Effector memory CD4-positive, alpha-beta T cell (primary cell): ENCODE data around the gene MYADML2.

Experiments
- DNase-seq, 3 donors: peaks; one replicate each; pipeline ENCODE4 v3.0.0-alpha.2; 2020
- H3K27ac ChIP-seq: 2 replicates; pipeline ENCODE4 v1.7.0; 2013; ENCODE audit warnings: mild to moderate bottlenecking, low read length, moderate library complexity; ENCODE audit not compliant: insufficient read depth, poor library complexity, severe bottlenecking
- H3K27me3 ChIP-seq: replicated peaks from 2 replicates; pipeline ENCODE4 v1.7.0; 2013; ENCODE audit warnings: mild to moderate bottlenecking, low read length; ENCODE audit not compliant: insufficient read depth, control insufficient read depth, poor library complexity, severe bottlenecking
- H3K36me3 ChIP-seq: 2 replicates; pipeline ENCODE4 v1.7.0; 2013; ENCODE audit warnings: mild to moderate bottlenecking, low read length, moderate library complexity; ENCODE audit not compliant: control insufficient read depth, insufficient read depth
- H3K4me1 ChIP-seq: 2 replicates; pipeline ENCODE4 v1.7.0; 2013; ENCODE audit warnings: low read length, mild to moderate bottlenecking; ENCODE audit not compliant: control insufficient read depth, insufficient read depth, poor library complexity, severe bottlenecking
- H3K4me3 ChIP-seq: 2 replicates; pipeline ENCODE4 v1.7.0; 2013; ENCODE audit warnings: low read length, low read depth, mild to moderate bottlenecking; ENCODE audit not compliant: insufficient read depth, poor library complexity, severe bottlenecking
- H3K9me3 ChIP-seq: 2 replicates; pipeline ENCODE4 v1.7.0; 2013; ENCODE audit warnings: mild to moderate bottlenecking, low read length, moderate library complexity; ENCODE audit not compliant: control insufficient read depth

The MYADML2 gene

DNA sequence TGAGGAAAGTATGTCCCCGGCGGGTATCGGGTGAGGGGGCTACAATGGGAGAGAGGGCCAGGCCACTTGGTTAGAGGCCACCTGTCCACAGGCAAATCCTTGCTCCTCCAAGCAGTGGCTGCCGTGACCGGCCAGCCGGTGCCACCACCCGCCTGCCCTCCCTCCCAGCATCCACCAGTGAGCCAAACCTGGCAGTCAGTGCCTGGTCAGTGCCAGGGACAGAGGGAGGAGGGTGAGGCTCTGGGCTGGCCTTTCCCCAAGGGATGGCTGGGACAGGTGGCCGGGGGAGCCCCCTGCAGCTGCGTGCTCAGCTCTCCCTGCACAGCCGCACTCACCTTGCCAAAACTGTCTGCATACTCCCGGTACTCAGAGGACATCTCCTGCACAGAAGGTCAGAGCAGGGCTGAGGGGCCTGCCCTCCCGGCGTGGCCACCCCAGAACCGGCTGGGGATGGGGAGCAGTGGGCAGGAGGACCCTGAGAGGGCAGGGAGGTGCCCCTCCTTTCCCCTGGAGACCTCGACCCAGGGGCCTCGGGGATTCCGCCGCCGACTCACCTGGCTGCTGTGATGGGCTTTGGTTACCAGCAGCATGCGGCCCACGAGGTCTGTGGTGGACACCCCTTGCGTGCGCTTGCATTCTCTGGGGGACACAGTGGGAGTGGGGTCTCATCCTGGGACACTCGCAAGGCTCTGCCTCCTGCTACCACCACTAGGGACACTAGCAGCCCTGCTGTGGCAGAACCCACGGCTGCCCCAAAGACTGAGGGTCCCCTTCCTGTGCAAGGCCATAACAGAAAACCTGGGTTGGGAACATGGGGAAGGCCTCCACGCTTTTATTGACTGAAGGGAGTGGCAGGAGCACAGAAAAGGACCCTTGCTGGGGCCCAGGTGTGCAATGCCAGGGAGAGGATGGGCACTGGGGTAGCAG is 39.6 kb downstream of the MYADML2 start:
- Histone ChIP-seq H3K27me3 (no peaks in the 10 kb centered on the region), H3K9me3 (no peaks in the 10 kb centered on the region), H3K36me3 (peaks cover 28% of the 10 kb centered on the region), H3K4me3 (no peak overlapping the region), H3K4me1 (peaks cover 17% of the 10 kb centered on the region), H3K27ac (no peak overlapping the region)
- DNase-seq = no peak

DNA sequence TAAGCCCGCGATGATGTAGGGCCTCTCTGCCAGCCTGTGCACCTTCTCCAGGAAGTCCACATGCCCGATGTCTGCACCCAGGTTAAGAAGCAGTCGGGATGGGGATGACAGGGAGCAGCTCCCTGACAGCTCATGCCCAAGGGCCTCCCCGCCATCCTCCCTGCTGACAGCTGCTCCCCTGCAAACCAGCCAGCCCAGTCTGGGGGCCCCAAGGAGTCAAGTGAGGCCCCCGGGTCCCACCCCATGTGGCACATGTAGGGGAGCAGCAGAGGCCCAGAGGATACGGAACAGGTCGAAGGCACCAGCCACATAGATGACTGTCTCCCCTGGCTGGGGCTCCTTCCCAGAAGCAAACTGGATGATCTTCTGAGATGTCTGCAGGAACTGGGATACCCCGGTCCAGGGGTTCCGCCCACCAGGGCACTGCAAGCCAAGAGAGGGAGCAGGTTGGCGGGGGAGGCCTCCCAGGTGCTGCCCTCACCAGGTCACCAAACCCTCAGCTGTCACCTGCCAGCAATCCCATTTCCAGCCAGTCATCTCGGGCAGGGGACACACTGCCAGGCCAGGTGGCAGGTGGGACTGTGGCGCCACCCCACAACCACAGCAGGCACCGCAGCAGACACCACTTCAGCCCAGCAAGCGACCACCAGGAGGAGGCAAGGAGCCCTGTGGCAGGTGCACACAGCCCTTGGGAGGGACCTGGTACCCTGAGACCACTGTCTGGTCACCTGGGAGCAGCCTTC is 40.4 kb downstream of the MYADML2 start:
- H3K4me3 ChIP-seq = no peak overlapping the region
- H3K27me3 ChIP-seq = peaks cover 2% of the 10 kb centered on the region
- H3K9me3 ChIP-seq = no peaks in the 10 kb centered on the region
- no peak for DNase-seq
- peaks cover 21% of the 10 kb centered on the region for H3K36me3 ChIP-seq
- no peak overlapping the region for H3K27ac ChIP-seq
- H3K4me1 ChIP-seq = peaks cover 22% of the 10 kb centered on the region

DNA sequence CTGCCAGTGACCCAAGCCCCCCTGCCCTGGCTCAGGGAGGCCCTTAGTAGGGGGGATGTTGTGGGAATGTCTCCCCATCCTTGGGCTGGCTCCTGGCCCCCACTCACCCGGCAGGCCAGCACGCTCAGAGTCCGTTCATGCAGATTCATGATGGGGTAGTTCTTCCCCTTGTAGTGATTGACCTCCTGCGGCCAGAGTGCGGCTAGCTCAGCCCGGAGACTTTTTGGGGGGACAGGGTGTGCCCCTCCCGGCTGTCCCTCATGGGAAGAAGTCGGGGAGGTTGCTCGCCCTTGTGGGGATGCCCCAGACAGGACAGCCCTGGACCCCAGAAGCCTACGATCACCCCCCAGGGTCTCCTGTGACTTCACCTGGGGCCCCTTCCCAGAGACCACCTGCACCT is 41.0 kb downstream of the MYADML2 start:
- no peak for DNase-seq
- no peak overlapping the region for H3K4me3 ChIP-seq
- H3K4me1 ChIP-seq = peaks cover 22% of the 10 kb centered on the region
- peaks cover 9% of the 10 kb centered on the region for H3K27me3 ChIP-seq
- H3K9me3 ChIP-seq = no peaks in the 10 kb centered on the region
- H3K36me3 ChIP-seq = peaks cover 21% of the 10 kb centered on the region
- no peak overlapping the region for H3K27ac ChIP-seq

- Histone ChIP-seq H3K27me3 (peaks cover 10% of the 10 kb centered on the region), H3K36me3 (peaks cover 22% of the 10 kb centered on the region), H3K4me1 (peaks cover 18% of the 10 kb centered on the region), H3K4me3 (no peak overlapping the region), H3K9me3 (no peaks in the 10 kb centered on the region), H3K27ac (no peak overlapping the region)
- DNase-seq = no peak
These were observed 41.6 kb downstream of the MYADML2 start for GRCh38 chr17:81905424-81905875.

DNA sequence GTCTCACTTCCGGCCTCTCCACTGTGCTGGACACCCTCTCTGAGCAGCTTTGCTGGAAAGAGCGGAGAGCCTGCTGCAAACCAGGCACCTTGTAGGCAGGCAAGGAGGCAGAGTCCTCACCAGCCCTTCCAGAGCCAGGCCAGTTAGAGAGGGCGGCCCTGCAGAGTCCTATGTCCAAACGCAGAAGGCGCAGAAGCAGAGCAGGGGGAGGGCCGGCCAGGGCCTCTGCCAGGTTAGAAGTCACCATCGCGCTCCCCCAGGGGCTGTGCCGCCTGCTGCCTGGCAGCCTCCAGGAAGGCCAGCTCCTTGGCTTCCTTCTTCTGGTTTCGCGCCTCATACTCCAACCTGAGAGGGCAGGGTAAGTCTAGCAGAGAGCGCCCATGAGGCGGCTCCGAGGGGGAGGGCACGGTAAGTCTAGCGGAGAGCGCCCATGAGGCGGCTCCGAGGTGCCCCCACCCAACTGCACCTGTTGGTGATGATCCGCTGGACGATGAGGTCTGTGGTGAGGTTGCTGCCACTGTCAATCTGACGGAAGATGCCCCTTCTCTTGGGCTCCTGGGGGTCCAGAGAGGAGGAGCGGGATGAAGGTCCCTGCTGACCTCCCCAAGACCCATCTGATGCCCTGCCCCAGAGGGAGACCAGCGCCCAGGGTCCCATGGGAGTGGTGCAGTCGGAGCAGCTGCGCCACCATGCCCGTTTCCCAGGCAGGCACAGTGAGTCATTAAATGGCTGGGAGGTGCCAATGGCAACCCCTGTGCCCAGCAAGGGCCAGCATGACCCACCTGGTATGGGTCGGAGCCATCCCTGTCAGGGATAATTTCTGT is 42.2 kb downstream of the MYADML2 start:
- Histone ChIP-seq H3K27ac (no peak overlapping the region), H3K27me3 (peaks cover 10% of the 10 kb centered on the region), H3K9me3 (no peaks in the 10 kb centered on the region), H3K36me3 (peaks cover 28% of the 10 kb centered on the region), H3K4me3 (no peak overlapping the region), H3K4me1 (peaks cover 14% of the 10 kb centered on the region)
- DNase-seq = no peak

DNA sequence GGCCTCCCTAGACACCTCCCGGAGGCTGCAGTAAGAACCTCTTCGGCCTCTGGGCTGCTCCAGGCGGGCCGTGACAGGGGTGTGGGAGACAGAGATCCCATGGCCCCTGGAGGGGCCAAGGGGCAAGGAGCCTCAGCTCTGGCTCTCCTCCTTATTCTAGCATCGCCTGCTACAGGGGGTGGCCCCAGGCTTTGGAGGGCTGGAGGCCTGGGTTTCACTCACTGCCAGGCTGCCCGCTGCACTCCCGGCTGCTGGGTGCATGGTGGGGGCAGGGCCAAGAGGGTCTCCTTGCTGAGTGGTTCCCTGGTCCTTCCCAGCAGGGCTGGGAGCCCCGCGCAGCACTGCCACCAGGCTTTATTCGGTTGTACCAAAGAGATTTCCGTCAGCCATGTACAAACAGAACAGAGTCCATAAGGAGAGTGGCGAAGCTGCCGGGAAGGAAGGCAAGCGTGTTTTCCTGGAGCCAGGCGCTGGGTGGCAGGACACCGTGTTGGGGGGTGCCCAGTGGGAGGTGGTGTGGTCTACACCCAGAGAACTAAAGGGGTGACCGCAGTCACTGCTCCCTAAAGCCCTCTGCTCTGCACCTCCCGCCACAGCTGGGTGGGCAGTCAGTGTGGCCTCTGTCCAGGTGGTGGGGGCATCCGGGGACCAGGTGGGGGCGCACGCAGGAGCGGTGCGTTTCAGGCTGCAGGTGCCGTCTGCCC is 43.0 kb downstream of the MYADML2 start:
- H3K36me3 ChIP-seq = peaks cover 33% of the 10 kb centered on the region

DNA sequence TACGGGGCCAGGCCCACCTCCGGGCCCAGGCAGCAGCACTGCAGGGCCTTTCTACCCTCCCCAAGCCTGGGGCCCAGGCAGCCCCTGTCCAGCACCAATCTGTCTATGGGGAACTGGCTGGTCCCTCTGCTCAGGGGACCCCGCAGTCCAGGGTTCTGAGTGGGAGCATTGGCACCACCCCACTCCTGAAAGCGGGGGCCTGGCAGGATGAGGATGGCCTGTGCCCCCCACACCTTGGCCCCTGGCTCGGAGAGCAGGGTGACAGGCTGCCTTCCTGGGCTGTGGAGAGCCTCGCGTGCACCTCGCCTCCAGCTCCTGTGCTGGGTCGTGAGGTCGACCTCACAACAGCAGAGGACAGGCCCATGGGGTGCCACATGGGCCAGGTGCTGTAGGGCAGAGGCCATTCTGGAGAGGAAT is 43.6 kb downstream of the MYADML2 start:
- Histone ChIP-seq H3K4me1 (peaks cover 10% of the 10 kb centered on the region), H3K4me3 (no peak overlapping the region), H3K36me3 (peaks cover 33% of the 10 kb centered on the region), H3K9me3 (no peaks in the 10 kb centered on the region), H3K27ac (no peak overlapping the region), H3K27me3 (peaks cover 10% of the 10 kb centered on the region)
- no peak for DNase-seq

More for the DNA sequence above, 43.0 kb downstream of the MYADML2 start:
- H3K4me3 ChIP-seq = no peak overlapping the region
- H3K9me3 ChIP-seq = no peaks in the 10 kb centered on the region
- H3K27ac ChIP-seq = no peak overlapping the region
- no peak for DNase-seq
- peaks cover 10% of the 10 kb centered on the region for H3K27me3 ChIP-seq
- H3K4me1 ChIP-seq = peaks cover 10% of the 10 kb centered on the region

- H3K4me1 ChIP-seq = peaks cover 10% of the 10 kb centered on the region
- peaks cover 10% of the 10 kb centered on the region for H3K27me3 ChIP-seq
- no peak for DNase-seq
- no peak overlapping the region for H3K27ac ChIP-seq
- H3K36me3 ChIP-seq = peaks cover 39% of the 10 kb centered on the region
- no peaks in the 10 kb centered on the region for H3K9me3 ChIP-seq
- H3K4me3 ChIP-seq = no peak overlapping the region
These were observed 44.2 kb downstream of the MYADML2 start for GRCh38 chr17:81902653-81903414.
